ENCODE measurements around the gene TRIB2. TPM values are rescaled to one million over a fixed set of nuclear protein-coding genes. Genes with fewer than 3 reads are reported as not detected.

Gene TRIB2
- polyA plus RNA-seq, 1 of the 3 experiments (the other 2 are of a cell fraction) = 27.5 TPM

- DNase-seq = no peak
- no peak for TF ChIP-seq REST (IDR thresholded peaks at IDR 0.05; ENCODE audit: low read depth, low read length)
- Histone ChIP-seq H3K9me2 (no peaks in the 10 kb centered on the region), H3K4me1 (ENCODE audit: control insufficient read depth in 1 of 2, insufficient read depth in 2 of 2, low read depth in 1 of 2, low read length in 1 of 2) (peaks cover 0 to 32% of the 10 kb centered on the region in 2 experiments; a peak in 2 of 4 replicates), H3K4me3 (ENCODE audit: low read depth in 2 of 2, low read length in 1 of 2) (no peak overlapping the region), H3K27ac (ENCODE audit: low read depth in 2 of 2, low read length in 1 of 2) (no peak overlapping the region), H3K9ac (no peak overlapping the region), H3F3A (replicated peaks; ENCODE audit: insufficient read depth) (no peaks in the 10 kb centered on the region), H3K27me3 (ENCODE audit: insufficient read depth) (no peaks in the 10 kb centered on the region), H3K4me2 (no peak overlapping the region), H3K36me3 (replicated peaks in 1 of 2; ENCODE audit: control insufficient read depth in 1 of 2, insufficient read depth in 2 of 2, low read length in 1 of 2) (no peaks in the 10 kb centered on the region), H3K9me3 (no peaks in the 10 kb centered on the region), H2AFZ (ENCODE audit: low read depth) (no peak overlapping the region), H3K79me2 (ENCODE audit: insufficient read depth) (no peaks in the 10 kb centered on the region), H4K20me1 (ENCODE audit: insufficient read depth) (no peaks in the 10 kb centered on the region)
- 82% methylated on average over 8 of the region's 8 CpGs for WGBS (ENCODE audit: low lambda C conversion rate)
- CTCF ChIA-PET = interaction anchor here (1.1 kb wide), 1 partner anchor 21 kb away, joined by 3 read pairs; no protein-coding TSS in a partner anchor
- POLR2A ChIA-PET = no interaction called here
These were observed 53.7 kb downstream of the TRIB2 start for GRCh38 chr2:12770300-12770968.

- no peaks in the 10 kb centered on the region for H3K9me2 ChIP-seq
- no peaks in the 10 kb centered on the region for H3K79me2 ChIP-seq (ENCODE audit: insufficient read depth)
- H3K4me3 ChIP-seq (ENCODE audit: low read depth in 2 of 2, low read length in 1 of 2) = no peak overlapping the region
- TF ChIP-seq ZBTB33 (IDR thresholded peaks at IDR 0.05; ENCODE audit: borderline replicate concordance, low read depth) (no peak), TCF12 (IDR thresholded peaks at IDR 0.05) (no peak), FOSL2 (IDR thresholded peaks at IDR 0.05; ENCODE audit: borderline replicate concordance, low read depth) (no peak), USF2 (IDR thresholded peaks at IDR 0.05; ENCODE audit: borderline replicate concordance, low read depth, low read length) (no peak), POLR2AphosphoS5 (IDR thresholded peaks at IDR 0.05; ENCODE audit: low read depth, low read length) (no peak), EP300 (IDR thresholded peaks at IDR 0.05; ENCODE audit: borderline replicate concordance in 1 of 2, low read depth in 1 of 2, low read length in 1 of 2) (no peak)
- no peaks in the 10 kb centered on the region for H3K36me3 ChIP-seq (replicated peaks in 1 of 2; ENCODE audit: control insufficient read depth in 1 of 2, insufficient read depth in 2 of 2, low read length in 1 of 2)
- H2AFZ ChIP-seq (ENCODE audit: low read depth) = no peak overlapping the region
- H3F3A ChIP-seq (replicated peaks; ENCODE audit: insufficient read depth) = no peaks in the 10 kb centered on the region
- WGBS (ENCODE audit: low lambda C conversion rate) = 80% methylated on average over 3 of the region's 3 CpGs
- H3K4me2 ChIP-seq = no peak overlapping the region
- H3K27ac ChIP-seq (ENCODE audit: low read depth in 2 of 2, low read length in 1 of 2) = no peak overlapping the region
- DNase-seq = no peak
- ChIA-PET CTCF (interaction anchor here (1.6 kb wide), 1 partner anchor 236 kb away, joined by 4 read pairs; no protein-coding TSS in a partner anchor), POLR2A (no interaction called here)
- no peaks in the 10 kb centered on the region for H3K27me3 ChIP-seq (ENCODE audit: insufficient read depth)
- no peaks in the 10 kb centered on the region for H3K9me3 ChIP-seq
- H3K4me1 ChIP-seq (ENCODE audit: control insufficient read depth in 1 of 2, insufficient read depth in 2 of 2, low read depth in 1 of 2, low read length in 1 of 2) = peaks cover 0 to 26% of the 10 kb centered on the region in 2 experiments; a peak in 2 of 4 replicates
- no peak overlapping the region for H3K9ac ChIP-seq
- no peaks in the 10 kb centered on the region for H4K20me1 ChIP-seq (ENCODE audit: insufficient read depth)
These were observed 54.4 kb downstream of the TRIB2 start for GRCh38 chr2:12771154-12771553.
